ENCODE measurements around the gene XYLT1.
"Not testable (repeated sequence)": the region's sequence is repeated elsewhere in the genome, so short reads cannot be mapped to it uniquely, and the experiment has no call there.

The XYLT1 gene

DNA sequence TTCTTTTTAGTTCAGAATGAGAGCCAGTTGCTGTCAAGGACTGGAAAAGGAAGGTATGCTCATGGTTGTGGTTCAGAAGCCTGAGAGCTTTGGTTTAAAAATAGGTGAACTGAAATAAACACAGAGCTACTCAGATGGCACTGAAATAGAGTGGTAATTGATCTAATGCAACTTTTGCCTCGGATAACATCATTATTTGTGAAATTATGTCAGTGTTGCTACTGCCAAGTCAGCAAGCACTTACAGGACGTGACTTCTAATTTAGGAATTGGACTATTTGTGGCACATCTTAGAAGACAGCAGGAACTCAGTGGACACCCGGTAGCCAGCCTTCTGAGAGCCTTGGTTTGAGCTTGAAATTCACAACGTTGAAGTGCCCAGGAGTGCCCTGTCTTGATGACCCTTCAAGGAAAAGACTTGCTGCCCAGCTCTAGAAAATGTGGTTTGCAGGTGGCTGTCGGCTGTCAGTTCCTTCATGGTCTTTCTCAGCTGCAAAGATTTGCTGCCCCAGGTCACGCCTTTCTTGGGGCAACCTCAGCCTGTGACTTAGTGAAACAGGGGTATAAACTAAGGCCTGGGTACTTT lies 42.0 kb upstream of the XYLT1 start:
- Mint-ChIP-seq H3K27ac (no peak overlapping the region), H3K27me3 (ENCODE audit: low read depth) (peaks cover 19% of the 10 kb centered on the region), H3K4me3 (no peak overlapping the region), H3K9me3 (peaks cover 16% of the 10 kb centered on the region), H3K36me3 (ENCODE audit: low read depth) (no peaks in the 10 kb centered on the region), H3K4me1 (peaks cover 10% of the 10 kb centered on the region)
- TF ChIP-seq, protein P1, sequence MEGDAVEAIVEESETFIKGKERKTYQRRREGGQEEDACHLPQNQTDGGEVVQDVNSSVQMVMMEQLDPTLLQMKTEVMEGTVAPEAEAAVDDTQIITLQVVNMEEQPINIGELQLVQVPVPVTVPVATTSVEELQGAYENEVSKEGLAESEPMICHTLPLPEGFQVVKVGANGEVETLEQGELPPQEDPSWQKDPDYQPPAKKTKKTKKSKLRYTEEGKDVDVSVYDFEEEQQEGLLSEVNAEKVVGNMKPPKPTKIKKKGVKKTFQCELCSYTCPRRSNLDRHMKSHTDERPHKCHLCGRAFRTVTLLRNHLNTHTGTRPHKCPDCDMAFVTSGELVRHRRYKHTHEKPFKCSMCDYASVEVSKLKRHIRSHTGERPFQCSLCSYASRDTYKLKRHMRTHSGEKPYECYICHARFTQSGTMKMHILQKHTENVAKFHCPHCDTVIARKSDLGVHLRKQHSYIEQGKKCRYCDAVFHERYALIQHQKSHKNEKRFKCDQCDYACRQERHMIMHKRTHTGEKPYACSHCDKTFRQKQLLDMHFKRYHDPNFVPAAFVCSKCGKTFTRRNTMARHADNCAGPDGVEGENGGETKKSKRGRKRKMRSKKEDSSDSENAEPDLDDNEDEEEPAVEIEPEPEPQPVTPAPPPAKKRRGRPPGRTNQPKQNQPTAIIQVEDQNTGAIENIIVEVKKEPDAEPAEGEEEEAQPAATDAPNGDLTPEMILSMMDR (IDR thresholded peaks at IDR 0.05; ENCODE audit: unreplicated experiment in 3 of 3) = no peak

DNA sequence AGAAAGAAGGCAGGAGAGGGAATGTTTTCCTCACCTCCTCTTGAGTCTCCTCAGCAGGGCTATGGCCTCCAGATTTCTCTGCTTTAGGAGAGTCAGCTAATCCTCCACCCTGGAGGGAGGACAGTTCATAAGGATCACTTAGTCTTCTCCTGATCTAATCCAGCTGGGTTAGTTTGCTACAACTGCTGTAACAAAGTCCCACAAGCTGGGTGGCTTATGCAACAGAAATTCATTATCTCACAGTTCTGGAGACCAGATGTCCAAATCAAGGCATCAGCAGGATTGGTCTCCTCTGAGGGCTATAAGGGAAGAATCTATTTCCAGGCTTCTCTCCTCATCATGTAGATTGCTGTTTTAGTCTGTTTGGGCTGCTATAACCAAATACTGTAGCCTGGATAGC lies 40.6 kb upstream of the XYLT1 start:
- H3K27ac Mint-ChIP-seq = no peak overlapping the region
- no peak overlapping the region for H3K4me3 Mint-ChIP-seq
- TF ChIP-seq, protein P1 (IDR thresholded peaks at IDR 0.05; ENCODE audit: unreplicated experiment in 3 of 3) = no peak
- H3K4me1 Mint-ChIP-seq = peaks cover 10% of the 10 kb centered on the region
- no peaks in the 10 kb centered on the region for H3K36me3 Mint-ChIP-seq (ENCODE audit: low read depth)
- H3K9me3 Mint-ChIP-seq = peaks cover 20% of the 10 kb centered on the region
- H3K27me3 Mint-ChIP-seq (ENCODE audit: low read depth) = peaks cover 18% of the 10 kb centered on the region

GRCh38 chr16:17510567-17510966 lies 39.8 kb upstream of the XYLT1 start:
- Mint-ChIP-seq H3K36me3 (ENCODE audit: low read depth) (no peaks in the 10 kb centered on the region), H3K4me3 (no peak overlapping the region), H3K27ac (no peak overlapping the region), H3K27me3 (ENCODE audit: low read depth) (peaks cover 15% of the 10 kb centered on the region), H3K9me3 (peaks cover 20% of the 10 kb centered on the region), H3K4me1 (peaks cover 10% of the 10 kb centered on the region)
- TF ChIP-seq, protein P1 (IDR thresholded peaks at IDR 0.05; ENCODE audit: unreplicated experiment in 3 of 3) = no peak

- Mint-ChIP-seq H3K4me3 (no peak overlapping the region), H3K27ac (no peak overlapping the region), H3K4me1 (peaks cover 10% of the 10 kb centered on the region), H3K27me3 (ENCODE audit: low read depth) (peaks cover 7% of the 10 kb centered on the region), H3K36me3 (ENCODE audit: low read depth) (peaks cover 4% of the 10 kb centered on the region), H3K9me3 (peaks cover 24% of the 10 kb centered on the region)
- TF ChIP-seq, protein P1 (IDR thresholded peaks at IDR 0.05; ENCODE audit: unreplicated experiment in 3 of 3) = no peak
Measured at GRCh38 chr16:17509194-17509593, 38.4 kb upstream of the XYLT1 start.

DNA sequence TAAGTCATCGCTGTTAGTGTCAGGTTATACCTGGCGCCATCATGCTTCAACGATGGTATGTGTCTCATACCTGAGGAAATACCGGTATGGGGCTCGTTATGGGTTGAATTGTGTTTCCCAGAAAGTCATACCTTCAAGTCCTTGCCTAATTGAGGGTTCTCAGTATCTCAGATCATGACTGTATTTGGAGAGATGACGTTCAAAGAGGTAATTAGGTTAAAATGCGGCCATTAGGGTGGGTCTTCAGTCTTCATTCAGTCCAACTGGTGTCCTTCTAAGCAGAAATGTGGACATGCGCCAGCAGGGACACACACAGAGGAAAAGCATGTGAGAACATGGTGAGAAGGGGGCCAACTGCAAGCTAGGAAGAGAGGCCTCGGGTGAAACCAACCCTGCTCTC lies 37.5 kb upstream of the XYLT1 start:
- peaks cover 10% of the 10 kb centered on the region for H3K4me1 Mint-ChIP-seq
- peaks cover 8% of the 10 kb centered on the region for H3K27me3 Mint-ChIP-seq (ENCODE audit: low read depth)
- peaks cover 6% of the 10 kb centered on the region for H3K36me3 Mint-ChIP-seq (ENCODE audit: low read depth)
- no peak overlapping the region for H3K27ac Mint-ChIP-seq
- peaks cover 26% of the 10 kb centered on the region for H3K9me3 Mint-ChIP-seq
- TF ChIP-seq, protein P1 (IDR thresholded peaks at IDR 0.05; ENCODE audit: unreplicated experiment in 3 of 3) = no peak
- no peak overlapping the region for H3K4me3 Mint-ChIP-seq

DNA sequence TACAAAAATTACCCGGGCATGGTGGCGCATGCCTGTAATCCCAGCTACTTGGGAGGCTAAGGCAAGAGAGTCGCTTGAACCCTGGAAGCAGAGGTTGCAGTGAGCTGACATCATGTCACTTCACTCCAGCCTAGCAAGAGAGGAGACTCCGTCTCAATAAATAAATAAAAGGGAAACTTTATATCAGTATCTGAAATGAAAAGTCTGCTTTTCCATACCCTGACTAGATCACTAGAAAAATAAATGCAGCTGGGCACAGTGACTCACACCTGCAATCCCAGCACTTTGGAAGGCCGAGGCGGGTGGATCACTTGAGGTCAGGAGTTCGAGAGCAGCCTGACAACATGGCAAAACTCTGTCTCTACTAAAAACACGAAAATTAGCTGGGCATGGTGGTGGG lies 36.8 kb upstream of the XYLT1 start:
- not testable (repeated sequence) for H3K4me1 Mint-ChIP-seq; H3K4me3 Mint-ChIP-seq; H3K36me3 Mint-ChIP-seq (ENCODE audit: low read depth); H3K27ac Mint-ChIP-seq; H3K27me3 Mint-ChIP-seq (ENCODE audit: low read depth)
- H3K9me3 Mint-ChIP-seq = peaks cover 26% of the 10 kb centered on the region

DNA sequence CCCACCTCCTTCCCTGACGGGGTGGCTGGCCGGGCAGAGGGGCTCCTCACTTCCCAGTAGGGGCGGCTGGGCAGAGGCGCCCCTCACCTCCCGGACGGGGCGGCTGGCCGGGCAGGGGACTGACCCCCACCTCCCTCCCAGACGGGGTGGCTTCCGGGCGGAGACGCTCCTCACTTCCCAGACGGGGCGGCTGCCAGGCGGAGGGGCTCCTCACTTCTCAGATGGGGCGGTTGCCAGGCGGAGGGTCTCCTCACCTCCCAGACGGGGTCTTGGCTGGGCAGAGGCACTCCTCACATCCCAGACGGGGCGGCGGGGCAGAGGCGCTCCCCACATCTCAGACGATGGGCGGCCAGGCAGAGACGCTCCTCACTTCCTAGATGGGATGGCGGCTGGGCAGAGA lies 35.1 kb upstream of the XYLT1 start:
- Mint-ChIP-seq H3K27me3 (ENCODE audit: low read depth) (peaks cover 10% of the 10 kb centered on the region), H3K9me3 (peaks cover 26% of the 10 kb centered on the region)
- H3K4me1 Mint-ChIP-seq; H3K27ac Mint-ChIP-seq; H3K4me3 Mint-ChIP-seq; H3K36me3 Mint-ChIP-seq (ENCODE audit: low read depth): not testable (repeated sequence)

Data from nephron (organoid).